H9 (cell line): ENCODE results near the gene RAB5A. TPM values are rescaled to one million over a fixed set of nuclear protein-coding genes. Genes with fewer than 3 reads are reported as not detected.

Experiments used
- DNase-seq: peaks from one replicate; pipeline ENCODE4 v3.0.0-alpha.2; 2017
- H2AFZ ChIP-seq: one replicate; pipeline ENCODE4 v1.6.1; 2013; ENCODE audit warnings: mild to moderate bottlenecking, low read length, control low read depth, moderate library complexity
- H2AK5ac ChIP-seq: 2 replicates; pipeline ENCODE4 v1.6.1; 2013; ENCODE audit warnings: low read length, control low read depth, mixed read lengths; ENCODE audit not compliant: insufficient read length
- H2BK120ac ChIP-seq: one replicate; pipeline ENCODE4 v1.6.1; 2013; ENCODE audit warnings: low read depth, mild to moderate bottlenecking, low read length, control low read depth, inconsistent platforms; ENCODE audit not compliant: poor library complexity, severe bottlenecking
- H2BK12ac ChIP-seq: 2 replicates; pipeline ENCODE4 v1.6.1; 2013; ENCODE audit warnings: low read length, control low read depth, mixed read lengths, low read depth; ENCODE audit not compliant: insufficient read length
- H2BK15ac ChIP-seq: 2 replicates; pipeline ENCODE4 v1.6.1; 2013; ENCODE audit warnings: low read depth, low read length, control low read depth
- H2BK20ac ChIP-seq: one replicate; pipeline ENCODE4 v1.6.1; 2013; ENCODE audit warnings: low read depth, mild to moderate bottlenecking, low read length, control low read depth, inconsistent platforms; ENCODE audit not compliant: poor library complexity, severe bottlenecking
- H2BK5ac ChIP-seq: 2 replicates; pipeline ENCODE4 v1.6.1; 2013; ENCODE audit warnings: low read length, control low read depth, mixed read lengths; ENCODE audit not compliant: insufficient read length
- H3K14ac ChIP-seq: 2 replicates; pipeline ENCODE4 v1.6.1; 2013; ENCODE audit warnings: low read length, control low read depth; ENCODE audit not compliant: insufficient read depth
- H3K18ac ChIP-seq: 2 replicates; pipeline ENCODE4 v1.6.1; 2013; ENCODE audit warnings: low read depth, mild to moderate bottlenecking, mixed read lengths, low read length, control low read depth; ENCODE audit not compliant: insufficient read length
- H3K23ac ChIP-seq: 2 replicates; pipeline ENCODE4 v1.6.1; 2013; ENCODE audit warnings: low read length, control low read depth, mixed read lengths, low read depth; ENCODE audit not compliant: insufficient read length
- H3K23me2 ChIP-seq: 2 replicates; pipeline ENCODE4 v1.6.1; 2013; ENCODE audit warnings: low read depth, mild to moderate bottlenecking, mixed read lengths, low read length, control low read depth; ENCODE audit not compliant: insufficient read length, poor library complexity, severe bottlenecking
- H3K27ac ChIP-seq: 2 replicates; pipeline ENCODE4 v1.5.1; 2013; ENCODE audit warnings: low read length, control low read depth, mixed read lengths, low read depth; ENCODE audit not compliant: insufficient read length
- H3K27me3 ChIP-seq: 2 replicates; pipeline ENCODE4 v1.6.1; 2013; ENCODE audit warnings: low read length, control low read depth, inconsistent platforms; ENCODE audit not compliant: insufficient read depth
- H3K4ac ChIP-seq: 2 replicates; pipeline ENCODE4 v1.6.1; 2013; ENCODE audit warnings: low read depth, mild to moderate bottlenecking, control low read depth, inconsistent platforms, low read length, moderate library complexity
- H3K4me1 ChIP-seq: 2 replicates; pipeline ENCODE4 v1.6.1; 2013; ENCODE audit warnings: low read length, control low read depth, inconsistent platforms; ENCODE audit not compliant: insufficient read depth
- H3K4me2 ChIP-seq: 2 replicates; pipeline ENCODE4 v1.6.1; 2013; ENCODE audit warnings: low read length, control low read depth, mixed read lengths; ENCODE audit not compliant: insufficient read length, insufficient read depth
- H3K56ac ChIP-seq: 2 replicates; pipeline ENCODE4 v1.6.1; 2013; ENCODE audit warnings: low read depth, mild to moderate bottlenecking, mixed read lengths, low read length, control low read depth; ENCODE audit not compliant: insufficient read length
- H3K79me1 ChIP-seq: 2 replicates; pipeline ENCODE4 v1.6.1; 2013; ENCODE audit warnings: low read depth, mild to moderate bottlenecking, moderate library complexity, low read length, control low read depth, inconsistent platforms; ENCODE audit not compliant: insufficient read depth, poor library complexity, severe bottlenecking
- H3K79me2 ChIP-seq: 2 replicates; pipeline ENCODE4 v1.6.1; 2013; ENCODE audit warnings: low read length, control low read depth, inconsistent platforms; ENCODE audit not compliant: insufficient read depth
- H3K9ac ChIP-seq: 2 replicates; pipeline ENCODE4 v1.6.1; 2013; ENCODE audit warnings: low read length, control low read depth, mixed read lengths; ENCODE audit not compliant: insufficient read length; ENCODE audit errors: extremely low read depth
- H3K9me3 ChIP-seq: one replicate; pipeline ENCODE4 v1.6.1; 2013; ENCODE audit warnings: low read depth, low read length, inconsistent platforms; ENCODE audit not compliant: control insufficient read depth
- H3T11ph ChIP-seq: one replicate; pipeline ENCODE4 v1.6.1; 2013; ENCODE audit warnings: mild to moderate bottlenecking, low read length, control low read depth, inconsistent platforms
- H4K20me1 ChIP-seq: one replicate; pipeline ENCODE4 v1.6.1; 2013; ENCODE audit not compliant: control insufficient read depth, insufficient read length, insufficient read depth
- H4K5ac ChIP-seq: 2 replicates; pipeline ENCODE4 v1.6.1; 2013; ENCODE audit warnings: low read depth, mild to moderate bottlenecking, mixed read lengths, low read length, control low read depth; ENCODE audit not compliant: insufficient read length
- H4K8ac ChIP-seq: replicated peaks from 2 replicates; pipeline ENCODE4 v1.6.1; 2013; ENCODE audit warnings: low read length, control low read depth, mixed read lengths, low read depth; ENCODE audit not compliant: insufficient read length
- H4K91ac ChIP-seq: 2 replicates; pipeline ENCODE4 v1.6.1; 2013; ENCODE audit warnings: low read depth, mild to moderate bottlenecking, moderate library complexity, mixed read lengths, low read length, control low read depth; ENCODE audit not compliant: insufficient read length
- H3K27ac Mint-ChIP-seq, 3 experiments: 2 replicates in 2 of 3; 3 replicates in 1 of 3; pipeline ENCODE4 v1.8.0; 2020 to 2021; ENCODE audit warnings: mixed read lengths in 3 of 3, mild to moderate bottlenecking in 1 of 3, moderate library complexity in 1 of 3
- H3K27me3 Mint-ChIP-seq: 2 replicates; pipeline ENCODE4 v1.8.0; 2021; ENCODE audit warnings: low read depth, mild to moderate bottlenecking, moderate library complexity, mixed read lengths
- H3K36me3 Mint-ChIP-seq, 3 experiments: 2 replicates in 2 of 3; 3 replicates in 1 of 3; pipeline ENCODE4 v1.8.0; 2020 to 2021; ENCODE audit warnings: low read depth in 3 of 3, mixed read lengths in 3 of 3; ENCODE audit not compliant: insufficient read depth in 1 of 3
- H3K4me1 Mint-ChIP-seq, 2 experiments: 2 replicates each; pipeline ENCODE4 v1.8.0; 2020; ENCODE audit warnings: mixed read lengths in 2 of 2
- H3K4me3 Mint-ChIP-seq, 2 experiments: 2 replicates in 1 of 2; 3 replicates in 1 of 2; pipeline ENCODE4 v1.8.0; 2020 to 2021; ENCODE audit warnings: mild to moderate bottlenecking in 2 of 2, mixed read lengths in 2 of 2, moderate library complexity in 1 of 2
- H3K9me3 Mint-ChIP-seq, 2 experiments: 2 replicates in 1 of 2; 3 replicates in 1 of 2; pipeline ENCODE4 v1.8.0; 2020; ENCODE audit warnings: mild to moderate bottlenecking in 2 of 2, mixed read lengths in 2 of 2, moderate library complexity in 1 of 2
- CTCF ChIP-seq: fragments of 200-600 bp; sonication (generic); conservative IDR thresholded peaks from 3 replicates; pipeline ENCODE4 v1.8.0; 2021; ENCODE audit warnings: antibody characterized with exemption, mild to moderate bottlenecking
- WGBS: extraction: QIAGEN DNeasy Blood & Tissue Kit; methylation state at CpG from one replicate; pipeline ENCODE4 v1.1.7; 2013; ENCODE audit warnings: missing lambda C conversion rate, low lambda C conversion rate, mixed read lengths; ENCODE audit not compliant: insufficient read length; ENCODE audit errors: extremely low coverage; 5-methylcytosine and 5-hydroxymethylcytosine counted together
- total RNA-seq: library from RNA; stranded (reverse); gene quantifications from 2 replicates; pipeline ENCODE4 v1.2.1, GENCODE V29; 2021

RAB5A gene
- total RNA-seq, 1 experiment from 2014 or later: 84.8 TPM

GRCh38 chr3:19960696-19961095, 13.8 kb downstream of the RAB5A start:
- no peaks in the 10 kb centered on the region for H4K20me1 ChIP-seq

More at GRCh38 chr3:19960696-19961095, 13.8 kb downstream of the RAB5A start:
- H3K27me3 Mint-ChIP-seq: no peaks in the 10 kb centered on the region
- Histone ChIP-seq H3K9ac (no peak overlapping the region), H3K23me2 (no peaks in the 10 kb centered on the region), H3K4me1 (no peaks in the 10 kb centered on the region; the same call in 1 of the 2 replicates), H4K5ac (no peak overlapping the region), H3K4ac (no peak overlapping the region), H2AFZ (no peak overlapping the region), H4K91ac (no peak overlapping the region), H4K8ac (no peak overlapping the region), H2BK120ac (no peak overlapping the region), H2BK20ac (no peak overlapping the region), H2BK15ac (no peak overlapping the region), H3K27ac (no peak overlapping the region), H3T11ph (no peak overlapping the region), H3K56ac (no peak overlapping the region), H3K79me1 (peaks cover 15% of the 10 kb centered on the region), H2BK5ac (no peak overlapping the region), H3K14ac (no peak overlapping the region), H3K27me3 (no peaks in the 10 kb centered on the region), H3K4me2 (no peak overlapping the region), H3K23ac (no peak overlapping the region), H2BK12ac (no peak overlapping the region), H3K18ac (no peak overlapping the region), H3K79me2 (peaks cover 33% of the 10 kb centered on the region; the same call in 1 of the 2 replicates), H2AK5ac (no peak overlapping the region), H3K9me3 (no peaks in the 10 kb centered on the region)
- no peak for DNase-seq
- H3K27ac Mint-ChIP-seq: no peak overlapping the region
- peaks cover 7 to 40% (median 35%) of the 10 kb centered on the region in 3 experiments; a peak in 5 of 7 replicates for H3K36me3 Mint-ChIP-seq
- no CpG with 5 or more reads among the region's 4 CpGs for WGBS
- no peaks in the 10 kb centered on the region; a peak in 1 of 4 replicates for H3K4me1 Mint-ChIP-seq
- H3K9me3 Mint-ChIP-seq: no peaks in the 10 kb centered on the region
- no peak for TF ChIP-seq CTCF
- H3K4me3 Mint-ChIP-seq: no peak overlapping the region
